ENCODE results near the gene PCDHGA1. TPM values are rescaled to one million over a fixed set of nuclear protein-coding genes. Genes with fewer than 3 reads are reported as not detected.

PCDHGA1 gene
- polyA plus RNA-seq, 4 donors = 0.47 to 1.1 (median 0.84) TPM

GRCh38 chr5:141488591-141489561, 158.6 kb downstream of the PCDHGA1 start, which contains the start of gene PCDHGC5:
Gene PCDHGC5 (plus strand): TSS chr5:141489081. CDS start chr5:141489241, 160 bp downstream.
- no peak for DNase-seq (ENCODE audit: low read depth in 4 of 4, low spot score in 3 of 4)

GRCh38 chr5:141489841-141490240, 159.5 kb downstream of the PCDHGA1 start:
- DNase-seq (ENCODE audit: low read depth in 4 of 4, low spot score in 3 of 4) = no peak

- DNase-seq (ENCODE audit: low read depth in 4 of 4, low spot score in 3 of 4) = no peak
These were observed 160.0 kb downstream of the PCDHGA1 start for GRCh38 chr5:141490271-141490670.

GRCh38 chr5:141490771-141491170, 160.5 kb downstream of the PCDHGA1 start:
- no peak for DNase-seq (ENCODE audit: low read depth in 4 of 4, low spot score in 3 of 4)

GRCh38 chr5:141491323-141492167, 161.2 kb downstream of the PCDHGA1 start:
- no peak for DNase-seq (ENCODE audit: low read depth in 4 of 4, low spot score in 3 of 4)

- DNase-seq (ENCODE audit: low read depth in 4 of 4, low spot score in 3 of 4) = no peak
These were observed 162.0 kb downstream of the PCDHGA1 start for GRCh38 chr5:141492168-141492885.

- DNase-seq (ENCODE audit: low read depth in 4 of 4, low spot score in 3 of 4) = no peak
These were observed 163.4 kb downstream of the PCDHGA1 start for GRCh38 chr5:141493500-141494422.

GRCh38 chr5:141494761-141495452, 164.6 kb downstream of the PCDHGA1 start:
- DNase-seq (ENCODE audit: low read depth in 4 of 4, low spot score in 3 of 4) = no peak

GRCh38 chr5:141495453-141495811, 165.1 kb downstream of the PCDHGA1 start:
- DNase-seq (ENCODE audit: low read depth in 4 of 4, low spot score in 3 of 4) = no peak

- DNase-seq (ENCODE audit: low read depth in 4 of 4, low spot score in 3 of 4) = no peak
These were observed 165.7 kb downstream of the PCDHGA1 start for GRCh38 chr5:141496038-141496437.

GRCh38 chr5:141501761-141502160, 171.4 kb downstream of the PCDHGA1 start:
- DNase-seq (ENCODE audit: low read depth in 4 of 4, low spot score in 3 of 4) = no peak

- DNase-seq (ENCODE audit: low read depth in 4 of 4, low spot score in 3 of 4) = no peak
These were observed 173.4 kb downstream of the PCDHGA1 start for GRCh38 chr5:141503681-141504080.

- no peak for DNase-seq (ENCODE audit: low read depth in 4 of 4, low spot score in 3 of 4)
These were observed 173.9 kb downstream of the PCDHGA1 start for GRCh38 chr5:141504216-141504615.

GRCh38 chr5:141506381-141507155, 176.3 kb downstream of the PCDHGA1 start:
- no peak for DNase-seq (ENCODE audit: low read depth in 4 of 4, low spot score in 3 of 4)

GRCh38 chr5:141507387-141508091, 177.2 kb downstream of the PCDHGA1 start:
- no peak for DNase-seq (ENCODE audit: low read depth in 4 of 4, low spot score in 3 of 4)

- no peak for DNase-seq (ENCODE audit: low read depth in 4 of 4, low spot score in 3 of 4)
These were observed 178.1 kb downstream of the PCDHGA1 start for GRCh38 chr5:141508440-141508797.

GRCh38 chr5:141508798-141509611, 178.7 kb downstream of the PCDHGA1 start:
- DNase-seq (ENCODE audit: low read depth in 4 of 4, low spot score in 3 of 4) = no peak
